Body of pancreas (tissue), 4 donors: ENCODE results near the gene SART1. TPM values are rescaled to one million over a fixed set of nuclear protein-coding genes. Genes with fewer than 3 reads are reported as not detected.

Source experiments
- ATAC-seq: fragments of 150-250 bp; one replicate; pipeline ENCODE4 v1.9.1; 2016
- DNase-seq, 4 donors: peaks; one replicate each; pipeline ENCODE4 v3.0.0-alpha.2; 2019
- H3K27ac ChIP-seq, 4 donors: fragments of 200-600 bp; sonication (generic); 1 replicate in 3 of 4; 2 replicates in 1 of 4; pipeline versions ENCODE4 v1.5.1 to v1.6.1; 2016 to 2019; ENCODE audit warnings: mild to moderate bottlenecking in 1 of 4, mixed read lengths in 1 of 4, moderate library complexity in 1 of 4
- H3K27me3 ChIP-seq, 2 donors: fragments of 200-600 bp; sonication (generic); one replicate each; pipeline ENCODE4 v1.6.0; 2016; ENCODE audit warnings: mild to moderate bottlenecking in 1 of 2
- H3K36me3 ChIP-seq, 2 donors: fragments of 200-600 bp; sonication (generic); replicated peaks in 1 of 2; 2 replicates each; pipeline ENCODE4 v1.5.1; 2016; ENCODE audit warnings: low read depth in 2 of 2; ENCODE audit not compliant: insufficient read depth in 1 of 2
- H3K4me1 ChIP-seq: fragments of 200-600 bp; sonication (generic); one replicate; pipeline ENCODE4 v1.6.0; 2016
- H3K4me3 ChIP-seq, 2 donors: fragments of 200-600 bp; sonication (generic); 1 replicate in 1 of 2; 2 replicates in 1 of 2; pipeline ENCODE4 v1.5.1; 2016 to 2019
- H3K9me3 ChIP-seq, 3 donors: fragments of 200-600 bp; sonication (generic); 1 replicate in 2 of 3; 2 replicates in 1 of 3; pipeline ENCODE4 v1.5.1; 2016
- POLR2A ChIP-seq, 3 donors: fragments of 450-650 bp; IDR thresholded peaks; one replicate each; pipeline ENCODE4 v1.6.1; 2016; ENCODE audit warnings: antibody characterized with exemption in 3 of 3, mild to moderate bottlenecking in 2 of 3
- WGBS, 2 donors: methylation state at CpG; one replicate each; pipeline ENCODE4 v1.1.5; 2017; 5-methylcytosine and 5-hydroxymethylcytosine counted together
- intact Hi-C: fragments of 100-400 bp; cut with DNase I; formaldehyde crosslinking; loops from one replicate; pipeline ENCODE4 v1.15.1; 2023
- total RNA-seq, 2 donors: library from RNA; depleted of rRNA; stranded (reverse); fragments of >200 nt; gene quantifications; one replicate each; pipeline ENCODE4 v1.1.0, GENCODE V29; 2016
- TF ChIP-seq, protein P1 (sequence below), 7 experiments: fragments of 450-650 bp in 4 of 7; fragments of 200-600 bp in 3 of 7; sonication (generic) in 3 of 7; IDR thresholded peaks; one replicate each; pipeline ENCODE4 v1.5.1; 2016 to 2019; ENCODE audit warnings: antibody characterized with exemption in 7 of 7

The SART1 gene
- total RNA-seq, 2 donors from 2014 or later: 27.5 to 60.6 TPM

DNA sequence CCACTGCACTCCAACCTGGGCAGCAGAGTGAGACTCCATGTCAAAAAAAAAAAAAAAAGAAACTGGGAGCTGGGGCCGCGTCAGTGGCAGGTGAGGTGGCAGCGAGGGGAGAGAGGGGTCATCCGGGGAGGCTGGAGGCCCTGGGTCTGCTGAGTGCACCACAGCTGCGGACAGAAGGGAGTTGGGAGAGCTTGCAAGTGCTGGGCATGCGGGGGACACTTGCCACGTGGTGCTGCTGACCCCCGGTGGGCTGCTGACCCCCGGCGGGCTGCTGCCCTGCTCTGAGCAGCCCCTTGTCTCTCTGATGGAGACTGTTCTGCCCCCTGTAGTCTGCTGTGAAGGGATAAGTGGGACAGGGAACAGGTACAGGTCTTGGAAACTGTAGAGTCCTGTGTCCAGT is 39.7 kb upstream of the SART1 start:
- no peak for TF ChIP-seq POLR2A (IDR thresholded peaks at IDR 0.05)
- TF ChIP-seq, protein P1, sequence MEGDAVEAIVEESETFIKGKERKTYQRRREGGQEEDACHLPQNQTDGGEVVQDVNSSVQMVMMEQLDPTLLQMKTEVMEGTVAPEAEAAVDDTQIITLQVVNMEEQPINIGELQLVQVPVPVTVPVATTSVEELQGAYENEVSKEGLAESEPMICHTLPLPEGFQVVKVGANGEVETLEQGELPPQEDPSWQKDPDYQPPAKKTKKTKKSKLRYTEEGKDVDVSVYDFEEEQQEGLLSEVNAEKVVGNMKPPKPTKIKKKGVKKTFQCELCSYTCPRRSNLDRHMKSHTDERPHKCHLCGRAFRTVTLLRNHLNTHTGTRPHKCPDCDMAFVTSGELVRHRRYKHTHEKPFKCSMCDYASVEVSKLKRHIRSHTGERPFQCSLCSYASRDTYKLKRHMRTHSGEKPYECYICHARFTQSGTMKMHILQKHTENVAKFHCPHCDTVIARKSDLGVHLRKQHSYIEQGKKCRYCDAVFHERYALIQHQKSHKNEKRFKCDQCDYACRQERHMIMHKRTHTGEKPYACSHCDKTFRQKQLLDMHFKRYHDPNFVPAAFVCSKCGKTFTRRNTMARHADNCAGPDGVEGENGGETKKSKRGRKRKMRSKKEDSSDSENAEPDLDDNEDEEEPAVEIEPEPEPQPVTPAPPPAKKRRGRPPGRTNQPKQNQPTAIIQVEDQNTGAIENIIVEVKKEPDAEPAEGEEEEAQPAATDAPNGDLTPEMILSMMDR (IDR thresholded peaks at IDR 0.05): no peak
- ATAC-seq (no peak), DNase-seq (no peak)
- Histone ChIP-seq H3K27ac (no peak overlapping the region), H3K27me3 (no peaks in the 10 kb centered on the region), H3K4me3 (no peak overlapping the region), H3K36me3 (peaks cover 2 to 5% of the 10 kb centered on the region in 2 donors), H3K4me1 (peaks cover 29% of the 10 kb centered on the region), H3K9me3 (no peaks in the 10 kb centered on the region)
- WGBS, 2 donors: 88 to 89% methylated on average over 10 of the region's 10 CpGs
- intact Hi-C loops: loop anchor here (5.0 kb wide), 1 partner anchor 35 kb away; no protein-coding TSS in a partner anchor

DNA sequence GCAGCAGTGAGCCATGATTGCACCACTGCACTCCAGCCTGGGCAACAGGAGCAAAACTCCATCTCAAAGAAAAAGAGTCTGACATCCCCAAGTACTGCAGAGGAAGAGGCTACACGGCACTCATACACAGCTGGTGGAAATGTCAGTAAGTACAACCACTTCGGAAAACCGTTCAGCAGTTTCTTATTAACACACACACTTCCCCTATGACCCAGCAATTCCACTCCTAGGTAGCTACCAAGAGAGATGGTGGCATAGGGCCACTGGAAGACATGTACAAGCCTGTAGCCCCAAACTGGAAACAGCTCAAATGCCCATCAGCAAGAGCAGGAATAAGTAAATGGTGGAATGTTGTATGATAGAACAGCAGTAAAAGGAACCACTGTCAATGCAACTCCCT is 39.0 kb upstream of the SART1 start:
- TF ChIP-seq, protein P1 (IDR thresholded peaks at IDR 0.05): no peak
- no peak for TF ChIP-seq POLR2A (IDR thresholded peaks at IDR 0.05)
- Histone ChIP-seq H3K9me3 (no peaks in the 10 kb centered on the region), H3K4me3 (no peak overlapping the region), H3K4me1 (peaks cover 22% of the 10 kb centered on the region), H3K36me3 (peaks cover 2 to 5% of the 10 kb centered on the region in 2 donors), H3K27me3 (no peaks in the 10 kb centered on the region), H3K27ac (no peak overlapping the region)
- DNase-seq (no peak), ATAC-seq (no peak)
- intact Hi-C loops: loop anchor here (5.0 kb wide), 1 partner anchor 35 kb away; no protein-coding TSS in a partner anchor
- WGBS, 2 donors: 77 to 80% methylated on average over 3 of the region's 3 CpGs

DNA sequence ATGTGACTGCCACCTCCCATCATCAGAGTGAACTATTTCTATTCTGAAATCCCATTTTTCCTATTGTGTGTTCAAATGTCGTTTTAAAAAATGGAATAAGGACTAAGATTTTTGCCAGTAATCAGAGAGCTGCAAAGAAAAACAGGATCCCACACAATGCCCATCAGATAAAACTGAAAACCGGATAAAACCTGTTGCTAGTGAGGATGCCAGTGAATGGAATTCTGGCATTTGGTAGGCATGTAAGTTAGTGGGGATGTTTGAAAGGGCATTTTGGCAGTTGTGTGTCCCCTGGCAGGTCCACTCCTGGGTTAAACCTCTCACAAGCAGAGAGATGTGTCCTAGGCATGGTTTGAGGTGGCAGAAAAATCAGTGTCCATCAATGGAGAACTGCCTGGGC is 36.1 kb upstream of the SART1 start:
- Histone ChIP-seq H3K27me3 (no peaks in the 10 kb centered on the region), H3K4me3 (no peak overlapping the region), H3K36me3 (peaks cover 2 to 5% of the 10 kb centered on the region in 2 donors), H3K27ac (no peak overlapping the region), H3K9me3 (no peaks in the 10 kb centered on the region), H3K4me1 (peaks cover 8% of the 10 kb centered on the region)
- ATAC-seq: no peak
- 18 to 28% methylated on average over 2 of the region's 2 CpGs for WGBS, 2 donors
- TF ChIP-seq POLR2A (IDR thresholded peaks at IDR 0.05): no peak
- TF ChIP-seq, protein P1 (IDR thresholded peaks at IDR 0.05): no peak
- no peak for DNase-seq
- intact Hi-C loops: no loop called here

DNA sequence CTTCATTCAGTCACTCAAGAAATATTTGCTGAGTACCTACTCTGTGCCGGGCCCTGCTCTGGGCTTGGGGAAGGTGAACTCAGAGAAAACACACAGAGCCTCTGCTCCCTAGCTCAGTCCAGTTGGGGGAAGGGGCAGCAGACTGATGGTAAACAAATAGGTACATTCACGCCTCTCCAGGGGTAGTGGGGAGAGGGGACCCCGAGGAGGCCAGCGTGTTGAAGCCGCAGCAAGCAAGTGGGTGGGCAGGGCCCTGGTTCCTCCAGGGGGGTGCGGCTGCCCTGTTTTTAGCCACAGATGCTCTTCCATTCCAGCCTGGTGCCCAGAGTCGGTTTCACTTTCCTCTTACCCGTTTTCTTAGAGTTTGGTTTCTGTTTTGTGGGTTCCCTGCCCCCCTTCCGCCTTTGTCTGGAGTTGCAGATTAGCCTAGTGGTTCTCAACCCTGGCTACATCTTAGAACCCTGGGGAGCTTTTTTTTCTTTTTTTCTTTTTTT is 33.6 kb upstream of the SART1 start:
- H3K4me1 ChIP-seq: no peaks in the 10 kb centered on the region
- intact Hi-C loops: no loop called here
- no peaks in the 10 kb centered on the region for H3K27me3 ChIP-seq
- peak in 1 of 4 donors; percentile 52 for DNase-seq
- H3K27ac ChIP-seq: no peak overlapping the region
- H3K9me3 ChIP-seq: no peaks in the 10 kb centered on the region
- H3K36me3 ChIP-seq: peaks cover 0 to 2% of the 10 kb centered on the region in 2 donors
- H3K4me3 ChIP-seq: no peak overlapping the region
- ATAC-seq: no peak
- 46 to 54% methylated on average over 9 of the region's 9 CpGs for WGBS, 2 donors
- TF ChIP-seq, protein P1 (IDR thresholded peaks at IDR 0.05): no peak
- TF ChIP-seq POLR2A (IDR thresholded peaks at IDR 0.05): no peak

DNA sequence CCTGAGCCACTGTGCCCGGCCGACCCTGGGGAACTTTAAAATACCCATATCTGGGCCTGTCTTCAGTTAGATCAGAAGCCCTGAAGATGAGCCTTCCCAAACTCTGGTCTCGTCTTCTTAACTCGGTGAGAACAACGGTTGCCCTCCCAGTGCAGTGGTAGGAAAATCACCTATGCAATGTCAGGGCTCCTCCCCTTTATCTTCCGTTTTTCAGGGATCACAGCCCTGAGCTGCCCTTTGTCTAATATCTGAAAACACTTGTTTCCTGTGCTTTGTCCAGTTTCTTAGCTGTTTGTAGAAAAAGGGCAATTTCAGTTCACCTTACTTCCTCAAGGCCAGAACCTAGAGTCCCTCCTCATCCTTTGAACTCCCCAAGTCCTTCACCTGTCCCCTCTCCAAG is 32.9 kb upstream of the SART1 start:
- ATAC-seq: no peak
- DNase-seq: no peak
- TF ChIP-seq POLR2A (IDR thresholded peaks at IDR 0.05): no peak
- TF ChIP-seq, protein P1 (IDR thresholded peaks at IDR 0.05): no peak
- H3K4me1 ChIP-seq: no peaks in the 10 kb centered on the region
- H3K27me3 ChIP-seq: no peaks in the 10 kb centered on the region
- WGBS, 2 donors: 67 to 75% methylated on average over 6 of the region's 6 CpGs
- no peaks in the 10 kb centered on the region for H3K36me3 ChIP-seq
- intact Hi-C loops: no loop called here
- no peaks in the 10 kb centered on the region for H3K9me3 ChIP-seq
- H3K27ac ChIP-seq: no peak overlapping the region
- H3K4me3 ChIP-seq: no peak overlapping the region
